C4-2B (cell line): ENCODE data around the gene SULT1C4.

Experiments
- ZFX ChIP-seq: fragments of 450-650 bp; IDR thresholded peaks from 2 replicates; pipeline ENCODE4 v1.6.1; 2017
- TF ChIP-seq, protein P1 (sequence below): fragments of 450-650 bp; conservative IDR thresholded peaks from 2 replicates; pipeline ENCODE4 v1.5.1; 2017; ENCODE audit warnings: mild to moderate bottlenecking

- TF ChIP-seq, protein P1, sequence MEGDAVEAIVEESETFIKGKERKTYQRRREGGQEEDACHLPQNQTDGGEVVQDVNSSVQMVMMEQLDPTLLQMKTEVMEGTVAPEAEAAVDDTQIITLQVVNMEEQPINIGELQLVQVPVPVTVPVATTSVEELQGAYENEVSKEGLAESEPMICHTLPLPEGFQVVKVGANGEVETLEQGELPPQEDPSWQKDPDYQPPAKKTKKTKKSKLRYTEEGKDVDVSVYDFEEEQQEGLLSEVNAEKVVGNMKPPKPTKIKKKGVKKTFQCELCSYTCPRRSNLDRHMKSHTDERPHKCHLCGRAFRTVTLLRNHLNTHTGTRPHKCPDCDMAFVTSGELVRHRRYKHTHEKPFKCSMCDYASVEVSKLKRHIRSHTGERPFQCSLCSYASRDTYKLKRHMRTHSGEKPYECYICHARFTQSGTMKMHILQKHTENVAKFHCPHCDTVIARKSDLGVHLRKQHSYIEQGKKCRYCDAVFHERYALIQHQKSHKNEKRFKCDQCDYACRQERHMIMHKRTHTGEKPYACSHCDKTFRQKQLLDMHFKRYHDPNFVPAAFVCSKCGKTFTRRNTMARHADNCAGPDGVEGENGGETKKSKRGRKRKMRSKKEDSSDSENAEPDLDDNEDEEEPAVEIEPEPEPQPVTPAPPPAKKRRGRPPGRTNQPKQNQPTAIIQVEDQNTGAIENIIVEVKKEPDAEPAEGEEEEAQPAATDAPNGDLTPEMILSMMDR, result no peak
- no peak for TF ChIP-seq ZFX
Measured at GRCh38 chr2:108365656-108366055, 12.1 kb upstream of the SULT1C4 start.
